ENCODE data around the gene ANKS3. TPM values are rescaled to one million over a fixed set of nuclear protein-coding genes. Genes with fewer than 3 reads are reported as not detected.

Gene ANKS3
- 10 to 100 TPM; 18.0 to 20.6 TPM for total RNA-seq

GRCh38 chr16:4734063-4734729, at the start of gene ANKS3, which contains the start of gene DNAAF8:
Gene ANKS3 (minus strand): TSS chr16:4734271. CDS start chr16:4730149, 4,122 bp downstream.
Gene DNAAF8 (plus strand): TSS chr16:4734537. CDS start chr16:4736515, 1,978 bp downstream.
- H3K27me3 Mint-ChIP-seq (ENCODE audit: low read depth): no peaks in the 10 kb centered on the region
- peak; percentile 85 to 86 for ATAC-seq (replicated peaks in 1 of 2)
- H3K9me3 Mint-ChIP-seq: no peaks in the 10 kb centered on the region
- DNase-seq: peak; percentile 87 to 89
- H3K27ac Mint-ChIP-seq: peak within 1 kb of the TSS; percentile 58
- H3K4me3 Mint-ChIP-seq: peak within 1 kb of the TSS; percentile 87 to 97
- H3K4me1 Mint-ChIP-seq (ENCODE audit: low read depth): peaks cover 25% of the 10 kb centered on the region
- H3K36me3 Mint-ChIP-seq (ENCODE audit: insufficient read depth in 2 of 2): peaks cover 0 to 3% of the 10 kb centered on the region in 2 donors

GRCh38 chr16:4783251-4783950, 49.3 kb upstream of the ANKS3 start:
- Mint-ChIP-seq H3K27ac (no peak overlapping the region), H3K27me3 (ENCODE audit: low read depth) (no peaks in the 10 kb centered on the region), H3K36me3 (ENCODE audit: insufficient read depth in 2 of 2) (no peaks in the 10 kb centered on the region), H3K9me3 (no peaks in the 10 kb centered on the region), H3K4me1 (ENCODE audit: low read depth) (no peaks in the 10 kb centered on the region), H3K4me3 (no peak overlapping the region)
- DNase-seq (no peak), ATAC-seq (replicated peaks in 1 of 2) (no peak)

GRCh38 chr16:4780235-4780634, 46.2 kb upstream of the ANKS3 start:
- H3K4me3 Mint-ChIP-seq: no peak overlapping the region
- DNase-seq (no peak), ATAC-seq (replicated peaks in 1 of 2) (no peak)
- no peaks in the 10 kb centered on the region for H3K27me3 Mint-ChIP-seq (ENCODE audit: low read depth)
- no peak overlapping the region for H3K27ac Mint-ChIP-seq
- no peaks in the 10 kb centered on the region for H3K36me3 Mint-ChIP-seq (ENCODE audit: insufficient read depth in 2 of 2)
- H3K4me1 Mint-ChIP-seq (ENCODE audit: low read depth): no peaks in the 10 kb centered on the region
- H3K9me3 Mint-ChIP-seq: no peaks in the 10 kb centered on the region

- Mint-ChIP-seq H3K4me3 (no peak overlapping the region), H3K27ac (no peak overlapping the region), H3K4me1 (ENCODE audit: low read depth) (no peaks in the 10 kb centered on the region)
Observed at GRCh38 chr16:4778050-4778392, 44.0 kb upstream of the ANKS3 start.

GRCh38 chr16:4777339-4778049, 43.4 kb upstream of the ANKS3 start:
- Mint-ChIP-seq H3K36me3 (ENCODE audit: insufficient read depth in 2 of 2) (no peaks in the 10 kb centered on the region), H3K9me3 (no peaks in the 10 kb centered on the region), H3K4me3 (no peak overlapping the region), H3K27me3 (ENCODE audit: low read depth) (no peaks in the 10 kb centered on the region), H3K4me1 (ENCODE audit: low read depth) (no peaks in the 10 kb centered on the region), H3K27ac (no peak overlapping the region)
- ATAC-seq (replicated peaks in 1 of 2) (no peak), DNase-seq (no peak)

More at GRCh38 chr16:4778050-4778392, 44.0 kb upstream of the ANKS3 start:
- no peak for ATAC-seq (replicated peaks in 1 of 2)
- no peak for DNase-seq
- no peaks in the 10 kb centered on the region for H3K27me3 Mint-ChIP-seq (ENCODE audit: low read depth)
- no peaks in the 10 kb centered on the region for H3K9me3 Mint-ChIP-seq
- H3K36me3 Mint-ChIP-seq (ENCODE audit: insufficient read depth in 2 of 2): no peaks in the 10 kb centered on the region

- H3K27me3 Mint-ChIP-seq (ENCODE audit: low read depth): no peaks in the 10 kb centered on the region
- H3K27ac Mint-ChIP-seq: no peak overlapping the region
- ATAC-seq (replicated peaks in 1 of 2) (no peak), DNase-seq (no peak)
- no peaks in the 10 kb centered on the region for H3K9me3 Mint-ChIP-seq
- no peaks in the 10 kb centered on the region for H3K4me1 Mint-ChIP-seq (ENCODE audit: low read depth)
- H3K36me3 Mint-ChIP-seq (ENCODE audit: insufficient read depth in 2 of 2): no peaks in the 10 kb centered on the region
- H3K4me3 Mint-ChIP-seq: no peak overlapping the region
Observed at GRCh38 chr16:4776141-4776705, 42.2 kb upstream of the ANKS3 start.

- no peak overlapping the region for H3K27ac Mint-ChIP-seq
- no peaks in the 10 kb centered on the region for H3K36me3 Mint-ChIP-seq (ENCODE audit: insufficient read depth in 2 of 2)
- ATAC-seq (replicated peaks in 1 of 2) (no peak), DNase-seq (no peak)
- no peaks in the 10 kb centered on the region for H3K9me3 Mint-ChIP-seq
- H3K4me3 Mint-ChIP-seq: no peak overlapping the region
- H3K4me1 Mint-ChIP-seq (ENCODE audit: low read depth): no peaks in the 10 kb centered on the region
- H3K27me3 Mint-ChIP-seq (ENCODE audit: low read depth): no peaks in the 10 kb centered on the region
Observed at GRCh38 chr16:4775005-4775404, 40.9 kb upstream of the ANKS3 start.

GRCh38 chr16:4772351-4772750, 38.3 kb upstream of the ANKS3 start:
- no peak for ATAC-seq (replicated peaks in 1 of 2)
- Mint-ChIP-seq H3K36me3 (ENCODE audit: insufficient read depth in 2 of 2) (no peaks in the 10 kb centered on the region), H3K27me3 (ENCODE audit: low read depth) (no peaks in the 10 kb centered on the region), H3K4me1 (ENCODE audit: low read depth) (peaks cover 18% of the 10 kb centered on the region), H3K4me3 (no peak overlapping the region), H3K9me3 (no peaks in the 10 kb centered on the region), H3K27ac (no peak overlapping the region)
- DNase-seq: no peak

- no peak overlapping the region for H3K4me3 Mint-ChIP-seq
Observed at GRCh38 chr16:4771646-4772045, 37.6 kb upstream of the ANKS3 start.

GRCh38 chr16:4769306-4769638, 35.2 kb upstream of the ANKS3 start:
- H3K27ac Mint-ChIP-seq: no peak overlapping the region
- H3K4me3 Mint-ChIP-seq: peak overlapping the region in 1 of 2 donors; percentile 95
- peaks cover 31% of the 10 kb centered on the region for H3K4me1 Mint-ChIP-seq (ENCODE audit: low read depth)

More at GRCh38 chr16:4771646-4772045, 37.6 kb upstream of the ANKS3 start:
- ATAC-seq (replicated peaks in 1 of 2) (no peak), DNase-seq (no peak)
- Mint-ChIP-seq H3K36me3 (ENCODE audit: insufficient read depth in 2 of 2) (no peaks in the 10 kb centered on the region), H3K27ac (no peak overlapping the region), H3K4me1 (ENCODE audit: low read depth) (peaks cover 22% of the 10 kb centered on the region), H3K9me3 (no peaks in the 10 kb centered on the region), H3K27me3 (ENCODE audit: low read depth) (no peaks in the 10 kb centered on the region)

GRCh38 chr16:4768549-4769305, 34.7 kb upstream of the ANKS3 start:
- Mint-ChIP-seq H3K4me3 (peak overlapping the region; percentile 95 to 98), H3K27me3 (ENCODE audit: low read depth) (no peaks in the 10 kb centered on the region), H3K4me1 (ENCODE audit: low read depth) (peaks cover 31% of the 10 kb centered on the region), H3K36me3 (ENCODE audit: insufficient read depth in 2 of 2) (no peaks in the 10 kb centered on the region), H3K9me3 (no peaks in the 10 kb centered on the region), H3K27ac (peak overlapping the region; percentile 93)
- DNase-seq (peak; percentile 87 to 90), ATAC-seq (replicated peaks in 1 of 2) (peak; percentile 75 to 79)

More at GRCh38 chr16:4769306-4769638, 35.2 kb upstream of the ANKS3 start:
- Mint-ChIP-seq H3K36me3 (ENCODE audit: insufficient read depth in 2 of 2) (no peaks in the 10 kb centered on the region), H3K27me3 (ENCODE audit: low read depth) (no peaks in the 10 kb centered on the region), H3K9me3 (no peaks in the 10 kb centered on the region)
- DNase-seq (no peak), ATAC-seq (replicated peaks in 1 of 2) (no peak)

- H3K27me3 Mint-ChIP-seq (ENCODE audit: low read depth): no peaks in the 10 kb centered on the region
- H3K4me1 Mint-ChIP-seq (ENCODE audit: low read depth): peaks cover 31% of the 10 kb centered on the region
- peak overlapping the region; percentile 93 for H3K27ac Mint-ChIP-seq
- DNase-seq (peak in 1 of 2 donors; percentile 18), ATAC-seq (replicated peaks in 1 of 2) (no peak)
- H3K9me3 Mint-ChIP-seq: no peaks in the 10 kb centered on the region
- H3K4me3 Mint-ChIP-seq: peak overlapping the region; percentile 95 to 98
- no peaks in the 10 kb centered on the region for H3K36me3 Mint-ChIP-seq (ENCODE audit: insufficient read depth in 2 of 2)
Observed at GRCh38 chr16:4767872-4768548, 33.9 kb upstream of the ANKS3 start.

Data from activated T-cell treated with anti-CD3 and anti-CD28 coated beads, Interleukin-2, amount 50 U/mL, for 72 hours (primary cell).